GM18861 (cell line): Measurements from ENCODE around the gene KLF15.

ENCODE experiments used
- ATAC-seq: cut with Tn5 transposase; IDR thresholded peaks from one replicate; pipeline ENCODE4 v1.9.1; 2021; ENCODE audit not compliant: unreplicated experiment

The KLF15 gene

DNA sequence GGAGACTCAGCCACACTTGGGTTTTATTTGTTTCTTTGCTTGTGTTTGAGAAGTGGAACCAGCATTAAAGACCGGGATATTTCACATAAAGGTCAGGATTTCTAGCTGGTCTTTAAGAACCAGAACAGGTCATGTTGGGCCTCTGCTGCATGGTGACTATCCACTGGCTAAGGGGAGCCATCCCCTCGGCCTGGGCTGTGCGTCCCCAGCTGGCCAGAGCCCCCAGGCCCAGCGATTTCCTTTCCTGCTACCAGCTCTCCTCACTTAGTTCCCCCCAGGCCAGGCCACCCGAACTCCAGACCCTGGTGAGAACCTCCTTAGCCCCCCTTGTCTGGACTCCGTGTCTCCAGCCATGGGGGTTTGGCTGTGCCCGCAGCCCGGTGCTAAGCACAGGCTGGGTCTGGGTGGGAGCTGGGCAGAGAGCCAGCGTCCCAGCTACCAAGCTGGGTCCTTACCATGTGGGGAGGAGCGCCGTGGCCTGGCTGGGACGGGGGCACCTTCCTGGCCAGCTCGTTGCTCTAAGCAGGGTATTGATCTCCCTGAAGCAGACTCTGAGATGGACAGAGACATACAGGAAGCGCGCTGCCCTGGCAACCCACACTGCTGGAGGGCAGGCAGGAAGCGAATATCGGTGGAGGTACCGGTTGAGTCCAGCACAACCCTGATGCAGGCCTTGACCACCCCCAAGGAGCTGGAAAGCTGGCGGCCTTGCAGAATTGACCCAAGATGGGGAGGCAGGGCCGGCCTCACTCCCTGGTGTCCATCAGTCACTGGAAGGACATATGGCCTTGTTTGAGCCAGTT lies 49.4 kb downstream of the KLF15 start:
- ATAC-seq: no peak

DNA sequence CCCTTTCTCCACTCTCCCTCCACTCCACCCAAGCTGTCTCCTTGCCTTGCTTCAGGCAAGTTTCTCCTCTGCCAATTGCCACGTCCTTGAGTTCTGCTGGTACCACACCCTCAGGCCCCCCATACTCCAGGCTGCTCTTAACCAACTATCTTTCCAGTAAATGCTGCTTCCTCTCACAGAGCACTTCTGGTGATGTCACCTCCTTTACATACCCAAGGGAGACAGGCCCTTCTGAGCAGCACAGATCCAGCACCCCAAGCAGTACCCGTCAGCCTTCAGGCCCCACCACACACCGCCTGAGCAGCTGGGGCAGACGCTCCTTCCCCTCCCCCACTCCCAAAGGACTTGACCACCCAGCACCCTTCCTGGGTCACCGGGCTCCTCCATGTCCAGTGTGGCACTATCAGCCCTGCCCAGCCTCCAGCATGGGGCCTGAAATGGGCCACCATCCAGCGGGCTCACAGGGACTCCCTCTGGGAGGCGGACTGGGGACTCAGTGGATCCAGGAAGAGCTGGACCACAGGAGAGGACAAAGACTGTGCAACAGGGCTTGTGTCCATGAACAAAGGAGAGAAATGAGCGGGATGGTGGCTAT lies 50.2 kb downstream of the KLF15 start:
- no peak for ATAC-seq

DNA sequence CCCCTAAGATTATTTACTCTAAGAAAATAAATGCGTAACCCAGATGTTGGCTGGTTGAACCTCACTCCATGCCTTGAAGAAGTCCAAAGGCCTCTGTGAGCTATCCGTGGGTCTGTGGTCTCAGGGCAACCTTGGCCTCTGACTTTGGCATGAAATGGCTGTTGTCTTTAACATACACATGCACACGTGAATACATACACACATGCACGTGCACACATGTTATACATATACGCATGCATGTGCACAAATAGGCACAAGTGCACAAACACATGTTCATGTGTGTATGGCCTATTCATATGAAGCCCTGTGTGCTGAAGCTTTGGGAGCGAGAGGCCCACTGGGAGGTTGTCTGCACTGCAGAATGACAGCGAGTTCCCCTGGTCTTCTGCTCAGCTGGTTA lies 50.8 kb downstream of the KLF15 start:
- ATAC-seq: no peak

DNA sequence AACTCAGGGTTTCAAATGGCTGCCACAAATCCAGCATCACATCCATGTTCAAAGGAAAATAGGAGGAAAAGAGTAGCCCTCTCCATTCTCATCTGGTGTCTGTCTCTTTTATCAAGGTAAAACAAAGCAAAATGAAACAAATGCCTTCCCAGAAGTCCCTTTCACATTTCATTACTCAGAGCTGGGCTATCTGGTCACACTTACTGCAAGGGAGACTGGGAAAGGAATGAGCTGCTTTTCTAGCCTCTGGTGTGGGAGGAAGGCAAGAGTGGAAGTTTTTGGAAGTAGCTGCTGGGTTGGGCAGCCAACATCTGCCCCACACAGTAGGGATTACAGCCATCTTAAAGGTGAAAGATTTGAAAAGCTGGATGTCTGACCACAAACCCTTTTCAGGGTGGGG lies 51.8 kb downstream of the KLF15 start:
- no peak for ATAC-seq

DNA sequence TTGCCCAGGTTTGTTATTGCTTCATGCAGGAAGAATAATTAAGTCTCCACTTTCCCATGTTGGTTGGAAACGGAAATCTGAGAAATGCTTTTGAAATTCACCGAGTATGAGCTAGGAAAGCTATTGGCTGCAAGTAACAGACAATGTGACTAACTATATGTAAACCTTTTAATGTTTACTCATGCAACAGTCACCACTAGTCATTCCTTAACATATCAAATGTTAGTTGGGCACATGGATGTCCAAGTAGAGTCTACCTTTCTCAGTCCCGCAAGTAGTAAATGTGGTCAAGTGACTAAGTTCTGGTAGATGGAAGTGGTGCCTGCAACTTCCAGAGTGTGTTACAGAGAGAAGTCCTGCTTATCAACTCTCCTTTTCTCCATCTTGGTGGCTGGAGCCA lies 52.5 kb downstream of the KLF15 start:
- no peak for ATAC-seq

DNA sequence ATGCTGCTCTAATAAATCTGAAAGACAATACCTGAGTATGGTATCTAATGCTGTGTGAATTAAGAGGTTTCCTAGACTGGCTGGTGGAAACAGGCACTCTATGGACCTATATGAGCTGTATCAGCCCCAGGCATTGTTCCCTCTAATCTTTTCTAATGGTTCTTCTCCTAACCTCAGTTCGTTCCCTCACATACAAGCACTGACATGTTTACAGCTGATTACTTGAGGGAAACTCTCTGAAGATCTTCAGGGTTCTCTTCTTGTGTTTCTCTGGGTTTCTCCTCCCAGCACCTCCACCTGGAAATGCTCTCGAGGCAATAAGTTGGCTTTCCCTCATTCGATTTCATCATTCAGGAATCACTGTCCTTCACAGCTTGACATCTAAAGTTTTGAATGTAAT lies 52.9 kb downstream of the KLF15 start:
- no peak for ATAC-seq

DNA sequence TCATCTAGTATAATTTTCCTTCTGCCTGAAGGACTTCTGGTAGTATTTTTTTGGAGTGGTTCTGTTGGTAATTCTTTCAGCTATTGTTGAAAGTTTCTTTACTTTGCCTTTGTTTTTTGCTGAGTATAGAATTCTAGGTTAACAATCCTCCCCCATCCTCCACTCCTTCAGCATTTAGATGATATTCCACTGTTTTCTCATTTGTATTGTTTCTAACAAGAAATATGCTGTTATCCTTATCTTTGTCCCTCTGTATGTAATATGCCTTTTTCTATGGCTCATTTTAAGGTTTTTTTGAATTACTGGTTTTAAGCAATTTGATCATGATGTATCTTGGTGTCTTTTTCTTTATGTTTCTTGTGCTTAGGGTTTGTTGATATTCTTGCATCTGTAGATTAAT lies 53.9 kb downstream of the KLF15 start:
- no peak for ATAC-seq

DNA sequence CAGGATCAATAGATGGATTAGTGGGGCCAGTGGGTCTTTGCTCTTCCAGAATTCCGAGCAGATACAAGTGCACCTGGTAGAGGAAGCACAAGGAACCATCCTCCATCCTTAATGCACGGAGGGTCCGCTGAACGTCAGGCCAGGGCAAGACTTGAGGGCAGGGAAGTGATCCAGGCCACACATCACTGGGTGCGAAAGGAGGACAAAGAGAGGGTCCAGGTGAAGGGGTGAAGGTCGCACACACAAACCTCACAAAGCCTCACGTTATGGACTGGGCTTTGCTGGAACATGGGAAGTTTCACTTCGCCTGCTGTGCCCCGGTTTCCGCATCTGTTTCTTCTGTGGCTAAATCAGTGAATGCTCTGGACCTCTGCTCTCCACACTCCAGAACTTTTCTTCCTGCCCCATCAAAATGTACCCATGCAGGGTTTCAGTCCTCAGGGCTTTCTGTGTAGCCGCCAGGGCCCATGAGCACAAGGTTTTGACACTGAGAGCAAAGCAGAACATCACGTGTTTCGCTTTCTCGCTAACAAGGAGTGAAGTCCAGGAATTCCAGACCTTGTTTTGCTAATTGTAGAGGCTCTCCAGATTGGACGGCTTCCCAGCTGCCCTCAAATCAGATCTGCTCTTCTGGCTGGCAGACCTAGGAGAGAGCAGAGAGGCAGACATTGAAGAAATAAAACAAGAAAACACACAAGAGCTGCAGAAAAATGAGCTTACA lies 56.3 kb downstream of the KLF15 start:
- ATAC-seq: no peak

DNA sequence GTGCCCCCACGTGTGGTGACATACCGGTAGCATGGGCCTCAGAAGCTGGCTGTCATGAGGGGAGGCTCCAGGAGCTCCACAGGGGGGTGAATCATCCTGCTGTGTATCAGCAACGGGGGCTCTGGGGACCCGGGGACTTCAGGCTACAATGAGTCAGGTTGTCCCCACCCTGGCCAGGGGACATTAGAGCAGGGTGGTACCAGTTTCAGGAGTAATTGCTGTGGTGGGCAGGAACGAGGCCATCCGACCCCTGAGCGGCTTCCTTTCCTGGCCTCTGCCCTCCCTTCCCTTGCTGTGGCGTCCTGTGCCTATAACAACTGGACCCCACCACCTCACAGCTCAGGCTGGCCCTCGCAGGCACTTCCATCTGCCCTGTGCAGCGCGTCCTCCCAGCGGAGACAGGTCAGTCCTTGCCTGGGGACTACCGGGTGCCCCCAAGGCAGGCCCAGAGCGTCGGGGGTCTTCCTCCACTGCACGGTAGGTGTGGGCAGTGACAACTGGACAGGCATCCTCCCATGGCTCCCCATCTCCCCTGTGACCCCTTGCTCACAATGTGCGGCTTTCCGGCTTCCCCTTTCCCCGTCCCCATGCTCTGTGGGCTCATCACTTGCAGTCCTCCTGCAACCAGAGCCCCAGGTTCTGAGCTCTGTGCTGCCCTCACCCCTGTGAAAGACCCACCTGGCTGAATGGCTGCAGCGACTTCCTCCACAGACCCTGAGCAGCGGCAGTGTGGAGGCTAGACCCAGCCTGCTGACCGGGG lies 57.0 kb downstream of the KLF15 start:
- ATAC-seq: no peak

DNA sequence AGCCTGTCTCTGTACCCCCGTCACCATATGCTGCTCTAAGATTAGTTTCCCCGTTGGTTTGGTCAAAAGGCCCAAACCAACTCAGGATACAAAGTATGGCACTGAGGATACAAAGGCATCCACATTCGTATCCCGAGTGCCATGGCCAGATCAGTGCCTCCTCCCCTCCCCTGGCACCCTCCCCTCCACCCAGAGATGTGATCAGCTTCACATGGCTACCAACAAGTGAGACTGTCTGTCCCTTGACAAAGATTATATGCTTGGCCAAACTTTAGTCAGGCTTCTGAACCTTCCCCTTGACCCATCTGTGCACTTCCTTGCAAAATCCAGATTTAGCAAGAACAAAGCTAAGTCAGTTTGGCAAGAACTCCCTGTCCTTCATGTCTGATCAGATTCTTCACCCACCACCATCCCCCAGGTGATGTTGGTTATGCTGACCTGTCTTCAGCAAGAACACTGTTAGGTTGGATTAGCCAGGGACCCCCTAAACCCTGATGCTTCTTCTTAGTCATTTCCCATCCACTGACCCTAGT lies 61.7 kb downstream of the KLF15 start:
- no peak for ATAC-seq

DNA sequence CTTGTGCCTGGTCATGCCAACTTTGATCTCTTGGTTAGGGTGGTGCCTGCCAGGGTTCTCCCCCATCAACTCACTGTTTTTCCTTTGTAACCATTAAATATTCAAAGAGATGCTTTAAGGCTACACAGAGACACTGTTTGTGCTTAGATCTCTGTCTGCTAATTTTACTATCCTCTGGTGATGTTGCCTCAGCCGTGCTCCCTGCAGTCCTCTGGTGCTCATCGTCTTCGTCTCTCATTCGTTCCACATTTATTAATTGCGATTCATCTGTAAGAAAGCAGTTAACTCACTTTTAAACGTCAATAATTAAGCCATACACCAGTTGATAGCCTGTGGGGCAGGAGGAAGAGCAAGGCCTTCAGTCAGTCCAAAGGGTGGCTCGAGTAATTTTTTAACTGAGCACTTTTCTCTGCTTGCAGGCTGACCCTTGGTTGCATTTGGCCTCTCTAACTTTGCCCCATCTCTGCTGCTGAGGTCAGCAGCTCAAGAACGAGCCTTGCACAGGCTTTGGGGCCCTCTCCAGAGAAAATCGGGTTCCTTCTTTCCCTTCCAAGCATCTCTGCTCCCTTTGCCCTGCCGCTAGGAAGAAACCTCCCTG lies 62.9 kb downstream of the KLF15 start:
- ATAC-seq: no peak

DNA sequence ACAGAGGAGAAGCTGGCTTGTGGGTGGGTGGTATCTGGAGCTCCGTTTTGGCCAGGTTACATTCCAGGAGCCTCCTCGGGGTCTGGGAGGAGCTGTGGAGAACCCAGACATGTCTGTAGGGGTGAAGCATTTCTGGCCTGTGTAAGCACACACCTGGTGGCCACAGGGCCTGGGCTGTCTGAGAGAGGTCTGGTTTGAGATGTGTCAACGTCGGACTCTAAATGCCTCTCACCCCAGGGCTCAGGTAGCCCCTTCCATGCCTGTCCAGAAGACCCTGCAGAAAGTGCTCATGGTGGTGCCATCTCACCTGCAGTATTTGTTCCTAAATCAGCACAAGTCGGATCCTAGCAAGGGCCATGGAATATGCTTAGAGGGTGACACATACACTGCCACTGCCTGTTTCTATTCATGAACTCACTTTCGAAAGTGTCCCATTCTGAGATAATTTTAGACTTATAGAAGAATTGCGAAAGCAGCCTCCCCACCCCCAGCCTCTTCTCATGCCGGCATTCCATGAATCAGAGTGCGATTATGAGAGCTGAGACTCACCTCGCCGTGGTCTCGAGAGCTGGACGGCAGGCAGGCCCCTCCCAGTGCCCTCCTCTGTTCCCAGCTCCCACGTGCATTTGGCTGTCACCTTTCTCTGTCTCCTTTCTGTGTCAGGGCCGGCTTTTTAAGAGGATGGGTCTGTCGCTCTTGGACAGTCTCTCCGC lies 63.7 kb downstream of the KLF15 start:
- ATAC-seq: no peak
